GM12874 (cell line): ENCODE data around the gene FANCB.

Experiments
- TF ChIP-seq, protein P1 (sequence below): IDR thresholded peaks from 2 replicates; pipeline ENCODE4 v1.5.1; 2011; ENCODE audit warnings: low read depth, mild to moderate bottlenecking, control low read depth, low read length, moderate library complexity; ENCODE audit not compliant: insufficient read depth

The FANCB gene

DNA sequence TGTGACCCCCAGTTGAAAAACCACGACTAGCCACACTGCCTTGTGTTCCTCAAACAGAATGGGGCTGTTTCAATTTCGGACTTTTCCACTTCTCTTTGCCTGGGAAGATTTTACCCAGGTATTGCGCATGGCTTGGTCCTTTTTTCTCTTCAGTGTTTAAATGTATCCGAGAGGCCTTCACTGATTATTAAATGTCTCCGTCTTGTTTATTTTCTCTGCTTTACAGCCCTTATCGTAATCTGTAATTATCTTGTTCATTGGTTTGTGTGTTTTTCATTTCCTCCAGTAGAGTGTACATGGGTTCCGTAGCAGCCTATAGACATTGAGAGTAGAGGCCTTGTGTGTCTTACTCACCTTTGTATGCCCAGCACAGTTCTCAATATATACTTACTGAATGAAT, 2.8 kb upstream of the FANCB start:
- TF ChIP-seq, protein P1, sequence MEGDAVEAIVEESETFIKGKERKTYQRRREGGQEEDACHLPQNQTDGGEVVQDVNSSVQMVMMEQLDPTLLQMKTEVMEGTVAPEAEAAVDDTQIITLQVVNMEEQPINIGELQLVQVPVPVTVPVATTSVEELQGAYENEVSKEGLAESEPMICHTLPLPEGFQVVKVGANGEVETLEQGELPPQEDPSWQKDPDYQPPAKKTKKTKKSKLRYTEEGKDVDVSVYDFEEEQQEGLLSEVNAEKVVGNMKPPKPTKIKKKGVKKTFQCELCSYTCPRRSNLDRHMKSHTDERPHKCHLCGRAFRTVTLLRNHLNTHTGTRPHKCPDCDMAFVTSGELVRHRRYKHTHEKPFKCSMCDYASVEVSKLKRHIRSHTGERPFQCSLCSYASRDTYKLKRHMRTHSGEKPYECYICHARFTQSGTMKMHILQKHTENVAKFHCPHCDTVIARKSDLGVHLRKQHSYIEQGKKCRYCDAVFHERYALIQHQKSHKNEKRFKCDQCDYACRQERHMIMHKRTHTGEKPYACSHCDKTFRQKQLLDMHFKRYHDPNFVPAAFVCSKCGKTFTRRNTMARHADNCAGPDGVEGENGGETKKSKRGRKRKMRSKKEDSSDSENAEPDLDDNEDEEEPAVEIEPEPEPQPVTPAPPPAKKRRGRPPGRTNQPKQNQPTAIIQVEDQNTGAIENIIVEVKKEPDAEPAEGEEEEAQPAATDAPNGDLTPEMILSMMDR: no peak

DNA sequence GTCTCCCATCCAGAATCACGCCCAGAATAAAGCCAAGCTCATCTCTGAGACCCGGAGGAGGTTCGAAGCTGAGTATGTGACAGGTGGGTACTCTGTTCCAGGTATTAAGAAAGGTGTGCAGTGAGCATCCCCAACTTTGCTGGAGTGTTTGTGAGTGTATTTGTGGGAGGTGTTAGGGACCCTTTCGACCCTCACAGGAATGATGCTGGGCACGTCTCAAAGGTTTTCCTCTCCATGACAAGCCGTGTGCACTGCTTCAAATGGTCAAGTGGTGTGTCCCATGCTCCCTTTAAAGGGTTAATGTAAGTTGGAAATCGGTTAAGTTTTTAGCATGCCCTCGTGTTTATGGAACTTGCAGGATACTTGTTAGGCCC, 794 bp upstream of the FANCB start:
- TF ChIP-seq, protein P1: no peak

DNA sequence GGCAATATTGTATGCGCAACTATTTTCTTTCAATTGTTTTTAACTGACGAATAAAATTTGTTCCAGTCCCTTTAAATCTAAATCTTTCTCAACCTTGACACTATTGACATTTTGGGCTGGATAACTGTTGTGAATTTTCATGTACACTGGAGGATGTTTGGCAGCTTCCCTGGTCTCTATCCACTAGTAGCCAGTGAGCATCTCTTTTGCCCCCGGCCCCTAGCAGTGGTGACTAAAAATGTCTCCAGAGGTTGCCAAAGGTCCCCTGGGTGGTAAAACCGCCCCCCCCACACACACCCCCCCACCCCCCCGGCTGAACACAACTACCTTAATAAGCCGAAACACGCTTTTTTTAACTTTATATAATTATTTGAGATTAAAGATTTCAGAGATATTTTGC, 514 bp downstream of the FANCB start:
- TF ChIP-seq, protein P1: no peak

DNA sequence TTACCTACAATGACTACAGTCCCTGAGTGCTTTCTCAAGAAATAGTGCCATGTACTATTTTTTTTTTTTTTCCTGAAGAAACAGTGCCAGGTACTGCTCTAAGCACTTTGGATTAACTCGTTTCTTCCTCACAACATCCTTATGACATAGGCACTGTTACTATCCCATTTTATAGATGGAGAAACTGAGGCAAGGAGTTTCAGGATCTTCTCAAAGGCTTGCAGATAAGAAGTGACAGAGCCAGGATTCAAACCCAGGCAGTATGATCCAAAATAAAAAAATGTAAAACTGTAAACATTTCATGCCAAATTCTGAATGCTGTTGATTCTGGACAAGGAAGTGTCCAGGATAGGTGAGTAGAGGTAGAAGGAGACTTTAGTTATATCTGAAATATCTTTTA, 1.1 kb downstream of the FANCB start:
- TF ChIP-seq, protein P1: no peak

DNA sequence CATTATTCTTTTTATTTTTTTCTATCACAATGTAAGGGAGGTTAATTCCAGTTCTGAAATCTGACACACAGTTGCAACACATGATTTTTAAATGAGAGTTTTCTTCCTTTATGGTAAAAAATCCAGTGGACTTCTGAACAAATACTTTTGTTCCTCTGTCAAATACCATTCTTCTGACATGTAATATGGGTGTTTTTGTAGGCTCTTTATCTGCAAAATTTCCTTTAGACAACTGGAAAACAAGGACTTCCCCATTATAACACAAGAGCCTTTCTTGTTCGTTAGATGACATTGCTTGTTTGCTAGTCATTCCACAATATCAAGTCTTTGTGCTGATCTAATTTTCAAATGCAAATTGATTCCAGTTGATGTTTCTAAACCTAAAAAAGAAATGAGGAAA, 7.7 kb downstream of the FANCB start:
- TF ChIP-seq, protein P1: no peak

DNA sequence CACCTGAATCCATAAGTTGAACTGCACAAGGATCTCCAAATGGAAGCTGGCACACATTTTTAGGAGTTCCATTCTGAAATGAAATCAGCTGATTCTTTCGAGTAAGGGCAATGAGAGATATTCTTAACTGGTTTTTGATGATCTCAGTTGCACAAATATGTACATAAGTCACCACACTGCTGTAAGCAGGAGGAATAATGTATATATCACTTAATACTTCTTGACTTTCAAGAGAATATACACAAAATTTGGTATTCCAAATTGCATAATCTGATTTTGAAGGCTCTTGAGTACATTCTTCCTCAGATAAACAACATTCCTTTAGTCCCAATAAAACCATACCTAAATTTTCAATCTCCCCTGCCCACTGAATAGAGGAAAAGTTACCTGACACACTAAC, 8.2 kb downstream of the FANCB start:
- TF ChIP-seq, protein P1: no peak

DNA sequence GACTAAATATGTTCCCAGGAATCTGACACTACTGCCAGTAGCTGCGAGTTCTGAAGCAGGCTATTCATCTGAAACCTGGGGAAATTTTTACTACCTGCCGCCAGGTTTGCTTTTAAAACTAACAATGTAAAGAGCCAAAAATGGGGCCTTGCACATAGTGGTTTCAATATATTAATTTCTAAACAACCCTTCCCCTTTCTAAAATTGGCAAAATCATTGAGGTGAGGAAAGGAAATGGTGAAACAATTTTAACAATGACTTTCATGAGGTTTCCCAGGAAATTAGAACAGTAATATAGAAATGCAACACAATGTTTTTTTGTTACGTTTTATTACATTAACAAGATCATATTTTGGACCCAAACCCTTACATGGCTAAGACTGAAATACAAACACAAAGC, 21.3 kb downstream of the FANCB start:
- TF ChIP-seq, protein P1: no peak

DNA sequence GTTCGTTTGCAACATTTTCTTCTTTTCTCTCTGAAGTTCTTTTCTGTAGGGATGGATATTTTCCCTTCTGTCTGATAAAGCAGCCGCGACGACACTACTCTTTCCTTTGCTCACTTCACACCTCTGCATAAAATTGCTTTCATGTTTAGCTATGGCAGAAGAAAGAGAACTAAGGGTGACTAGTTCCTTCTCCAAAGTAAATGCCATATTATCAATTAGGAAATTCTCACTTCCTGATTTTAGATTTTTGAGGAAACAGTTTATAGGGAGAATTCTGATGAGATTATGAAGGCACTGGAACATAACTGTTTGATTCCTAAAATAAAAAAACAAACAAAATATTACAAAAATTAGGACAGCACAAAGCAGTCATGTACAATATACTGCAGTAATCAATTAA, 29.2 kb downstream of the FANCB start:
- TF ChIP-seq, protein P1: no peak
